HEK293T (cell line): ENCODE data around the gene RFX1.

ENCODE experiments used
- BHLHE40 ChIP-seq: fragments of 450-650 bp; IDR thresholded peaks from 2 replicates; pipeline ENCODE4 v1.6.1; 2016; ENCODE audit warnings: mild to moderate bottlenecking, moderate library complexity, borderline replicate concordance
- ELF4 ChIP-seq: fragments of 450-650 bp; IDR thresholded peaks from 2 replicates; pipeline ENCODE4 v1.6.1; 2017; ENCODE audit warnings: antibody characterized with exemption
- FOXA1 ChIP-seq: fragments of 450-650 bp; IDR thresholded peaks from 2 replicates; pipeline ENCODE4 v1.6.1; 2016; ENCODE audit warnings: mild to moderate bottlenecking
- FOXK2 ChIP-seq: fragments of 450-650 bp; IDR thresholded peaks from 2 replicates; pipeline ENCODE4 v1.6.1; 2016; ENCODE audit warnings: mild to moderate bottlenecking
- FOXM1 ChIP-seq: fragments of 450-650 bp; IDR thresholded peaks from 2 replicates; pipeline ENCODE4 v1.6.1; 2017; ENCODE audit warnings: mild to moderate bottlenecking, borderline replicate concordance
- HDGF ChIP-seq: fragments of 450-650 bp; IDR thresholded peaks from 2 replicates; pipeline ENCODE4 v1.6.1; 2017; ENCODE audit warnings: antibody characterized with exemption, borderline replicate concordance
- L3MBTL2 ChIP-seq: fragments of 450-650 bp; conservative IDR thresholded peaks from 2 replicates; pipeline ENCODE4 v1.6.1; 2016; ENCODE audit warnings: mild to moderate bottlenecking
- NFRKB ChIP-seq: fragments of 450-650 bp; IDR thresholded peaks from 2 replicates; pipeline ENCODE4 v1.6.1; 2016; ENCODE audit warnings: mild to moderate bottlenecking, moderate library complexity
- SP1 ChIP-seq: fragments of 450-650 bp; IDR thresholded peaks from 2 replicates; pipeline ENCODE4 v1.6.1; 2017
- SUZ12 ChIP-seq: fragments of 450-650 bp; IDR thresholded peaks from 2 replicates; pipeline ENCODE4 v1.6.1; 2016; ENCODE audit warnings: mild to moderate bottlenecking
- TARDBP ChIP-seq: fragments of 450-650 bp; IDR thresholded peaks from 2 replicates; pipeline ENCODE4 v1.6.1; 2016
- ZNF384 ChIP-seq: fragments of 450-650 bp; IDR thresholded peaks from 2 replicates; pipeline ENCODE4 v1.6.1; 2016
- TF ChIP-seq, protein P1 (sequence below): fragments of 450-650 bp; IDR thresholded peaks from 2 replicates; pipeline ENCODE4 v1.6.1; 2016

DNA sequence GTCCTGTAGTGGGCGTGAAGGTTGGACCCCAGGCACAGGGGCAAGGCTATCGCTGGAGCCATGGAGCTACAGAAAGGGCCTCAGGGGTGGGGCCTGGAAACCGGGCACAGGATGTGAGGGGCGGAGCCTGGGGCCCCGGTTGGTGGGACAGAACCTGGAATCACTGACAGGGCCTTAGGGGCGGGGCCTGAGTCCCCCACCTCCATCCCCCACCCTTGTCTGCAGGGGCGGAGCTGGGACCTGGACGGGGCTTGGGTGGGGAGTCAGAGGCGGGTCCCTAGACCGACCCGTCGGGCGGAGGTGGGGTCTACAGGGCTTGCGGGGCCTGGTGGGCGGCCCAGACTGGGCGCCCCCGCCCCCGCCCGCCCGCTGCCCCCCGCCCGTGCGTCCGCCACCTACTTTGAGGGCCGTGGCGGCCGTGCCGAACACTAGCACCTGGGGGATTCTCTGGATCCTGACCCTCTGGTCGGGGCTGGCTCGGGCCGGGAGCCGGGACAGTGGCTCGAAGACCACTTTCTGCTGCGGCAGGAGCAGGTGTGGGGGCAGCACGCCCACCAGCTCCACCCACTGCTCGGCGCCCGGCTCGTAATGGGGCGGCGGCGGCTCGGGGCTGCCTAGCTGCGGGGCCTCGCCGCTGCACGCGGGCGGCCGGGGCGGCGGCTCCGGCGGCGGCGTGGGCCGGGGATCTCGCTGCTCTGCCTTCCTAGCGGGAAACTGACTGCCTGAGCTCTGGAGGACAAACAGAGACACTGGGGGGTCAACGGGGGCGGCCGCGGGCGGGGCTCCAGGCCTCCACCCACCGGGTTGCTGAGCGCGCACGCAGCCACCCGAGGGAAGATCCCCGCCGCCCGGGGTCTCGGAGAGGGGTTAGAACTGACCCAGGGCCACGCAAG lies 27.5 kb downstream of the RFX1 start:
- TF ChIP-seq, protein P1, sequence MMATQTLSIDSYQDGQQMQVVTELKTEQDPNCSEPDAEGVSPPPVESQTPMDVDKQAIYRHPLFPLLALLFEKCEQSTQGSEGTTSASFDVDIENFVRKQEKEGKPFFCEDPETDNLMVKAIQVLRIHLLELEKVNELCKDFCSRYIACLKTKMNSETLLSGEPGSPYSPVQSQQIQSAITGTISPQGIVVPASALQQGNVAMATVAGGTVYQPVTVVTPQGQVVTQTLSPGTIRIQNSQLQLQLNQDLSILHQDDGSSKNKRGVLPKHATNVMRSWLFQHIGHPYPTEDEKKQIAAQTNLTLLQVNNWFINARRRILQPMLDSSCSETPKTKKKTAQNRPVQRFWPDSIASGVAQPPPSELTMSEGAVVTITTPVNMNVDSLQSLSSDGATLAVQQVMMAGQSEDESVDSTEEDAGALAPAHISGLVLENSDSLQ, result no peak
- TF ChIP-seq FOXM1 (no peak), ZNF384 (no peak), TARDBP (no peak), FOXA1 (no peak), FOXK2 (no peak), ELF4 (no peak), BHLHE40 (no peak), SP1 (no peak), SUZ12 (no peak), L3MBTL2 (no peak), HDGF (no peak), NFRKB (no peak)
